GM23248 (cell line): ENCODE results near the gene LDLRAD4.

ENCODE experiments used
- EZH2 ChIP-seq: fragments of 200-600 bp; sonication (generic); IDR thresholded peaks from 2 replicates; pipeline ENCODE4 v1.6.1; 2018; ENCODE audit warnings: antibody characterized with exemption, mild to moderate bottlenecking; ENCODE audit not compliant: insufficient read depth, poor library complexity, severe bottlenecking
- EZH2phosphoT487 ChIP-seq: fragments of 200-600 bp; sonication (generic); IDR thresholded peaks from 2 replicates; pipeline ENCODE4 v1.6.1; 2018; ENCODE audit warnings: antibody characterized with exemption, moderate library complexity, mild to moderate bottlenecking, low read depth; ENCODE audit not compliant: insufficient read depth

DNA sequence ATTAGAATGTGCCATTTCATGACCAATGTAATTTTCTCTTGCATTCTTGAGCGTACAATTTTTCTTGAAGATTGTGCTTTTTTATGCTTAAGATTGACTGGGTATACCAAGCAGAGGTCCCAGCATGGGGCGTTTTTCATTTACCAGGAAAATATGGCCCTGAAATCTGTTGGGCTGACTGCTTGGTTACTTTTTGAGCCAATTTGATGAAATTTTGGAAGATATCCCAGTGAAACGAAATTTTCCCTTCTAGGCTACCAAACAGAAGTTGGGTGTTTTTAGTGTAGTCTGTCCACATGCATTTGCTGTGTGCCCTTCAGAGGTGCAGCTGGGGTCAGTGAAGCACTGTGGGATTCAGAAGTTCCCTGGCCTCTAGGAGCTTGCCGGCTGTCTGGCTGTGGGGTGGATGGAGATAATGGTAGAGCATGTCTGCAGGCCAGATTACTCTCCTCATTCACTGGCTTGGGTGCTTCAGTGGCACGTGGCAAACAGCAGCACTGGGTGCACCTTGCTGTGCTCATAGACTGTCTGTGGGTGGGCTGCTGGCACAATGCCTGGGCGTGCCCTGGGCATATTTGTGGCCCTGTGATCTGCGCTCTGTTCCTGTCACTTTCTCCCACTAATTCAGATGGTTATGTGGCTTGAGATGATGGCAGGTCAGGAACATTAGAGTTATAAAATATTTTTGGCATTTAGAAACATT lies 73.3 kb downstream of the LDLRAD4 start:
- TF ChIP-seq EZH2 (no peak), EZH2phosphoT487 (no peak)
